HCT116 (cell line): ENCODE data around the gene KIAA1614. TPM values are rescaled to one million over a fixed set of nuclear protein-coding genes. Genes with fewer than 3 reads are reported as not detected.

ENCODE experiments used
- ATAC-seq: fragments of 200-7000 bp; cut with Tn5 transposase; 2 replicates; pipeline ENCODE4 v1.9.1; 2020; ENCODE audit warnings: mild to moderate bottlenecking, moderate library complexity
- BruUV-seq: library from RNA; stranded (reverse); fragments of 400-500 nt; replicated peaks from 2 replicates; lab custom pipeline; 2021; lab: Mats Ljungman, UMichigan
- CTCF ChIA-PET: fragments of 300-600 bp; sonication (Branson Sonifier 250); formaldehyde crosslinking; loops from one replicate; lab custom pipeline; 2021; ENCODE audit warnings: antibody characterized with exemption; lab: Charles Lee
- POLR2A ChIA-PET: fragments of 300-600, 350-600 bp; sonication (Branson Sonifier 250); formaldehyde crosslinking; loops from one replicate; lab custom pipeline; 2021; ENCODE audit warnings: antibody characterized with exemption; lab: Charles Lee
- RAD21 ChIA-PET, 2 experiments: fragments of 300-600 bp; sonication (Branson Sonifier 250); formaldehyde crosslinking; loops; one replicate each; lab custom pipeline; 2023; ENCODE audit warnings: low total read pairs in 2 of 2; ENCODE audit not compliant: uncharacterized antibody in 2 of 2, unreplicated experiment in 2 of 2, low non-redundant PET in 1 of 2; lab: Charles Lee
- DNase-seq: peaks from one replicate; pipeline ENCODE4 v3.0.0-alpha.2; 2010; ENCODE audit warnings: low read depth, low spot score
- H2AFZ ChIP-seq: fragments of 200-600 bp; shearing (Covaris generic), sonication (generic); 2 replicates; pipeline ENCODE4 v1.6.1; 2017; ENCODE audit warnings: low read depth, mixed run types, mixed read lengths, antibody characterized with exemption, low read length; ENCODE audit not compliant: poor library complexity, severe bottlenecking
- H3K27ac ChIP-seq: 2 replicates; pipeline ENCODE4 v1.5.1; 2012; ENCODE audit warnings: low read depth, low read length
- H3K27me3 ChIP-seq: fragments of 200-600 bp; sonication (generic); 2 replicates; pipeline ENCODE4 v1.6.1; 2016; ENCODE audit warnings: mixed run types, low read length, mixed read lengths; ENCODE audit not compliant: insufficient read depth
- H3K36me3 ChIP-seq, 2 experiments: fragments of 200-500 bp in 1 of 2; fragments of 200-600 bp in 1 of 2; sonication (Bioruptor generic) in 1 of 2; sonication (generic) in 1 of 2; 2 replicates each; pipeline versions ENCODE4 v1.5.1 to v1.6.1; 2014 to 2016; ENCODE audit warnings: low read length in 2 of 2, inconsistent platforms in 1 of 2, mixed read lengths in 1 of 2, mixed run types in 1 of 2; ENCODE audit not compliant: insufficient read depth in 2 of 2, control insufficient read depth in 1 of 2
- H3K4me1 ChIP-seq, 2 experiments: fragments of 200-600 bp in 1 of 2; sonication (generic) in 1 of 2; 2 replicates each; pipeline versions ENCODE4 v1.5.1 to v1.6.1; 2012 to 2017; ENCODE audit warnings: low read length in 2 of 2, inconsistent platforms in 1 of 2, mild to moderate bottlenecking in 1 of 2, mixed read lengths in 1 of 2, mixed run types in 1 of 2, moderate library complexity in 1 of 2; ENCODE audit not compliant: insufficient read depth in 2 of 2, control insufficient read depth in 1 of 2
- H3K4me2 ChIP-seq: fragments of 200-600 bp; sonication (generic); 2 replicates; pipeline ENCODE4 v1.6.1; 2017; ENCODE audit warnings: mixed run types, low read length, mixed read lengths
- H3K4me3 ChIP-seq, 2 experiments: fragments of 200-600 bp in 1 of 2; sonication (generic) in 1 of 2; replicated peaks in 1 of 2; 2 replicates each; pipeline ENCODE4 v1.5.1; 2011 to 2016; ENCODE audit warnings: low read length in 2 of 2, control low read depth in 1 of 2, low read depth in 1 of 2, mild to moderate bottlenecking in 1 of 2, mixed read lengths in 1 of 2, mixed run types in 1 of 2
- H3K79me2 ChIP-seq: fragments of 200-600 bp; sonication (generic); 2 replicates; pipeline ENCODE4 v1.6.1; 2017; ENCODE audit warnings: mild to moderate bottlenecking, mixed run types, low read length, moderate library complexity, mixed read lengths; ENCODE audit not compliant: insufficient read depth
- H3K9ac ChIP-seq: fragments of 200-600 bp; sonication (generic); 2 replicates; pipeline ENCODE4 v1.6.1; 2016; ENCODE audit warnings: low read length, mixed read lengths
- H3K9me2 ChIP-seq: fragments of 200-600 bp; sonication (generic), shearing (Covaris generic); 2 replicates; pipeline ENCODE4 v1.6.1; 2017; ENCODE audit warnings: mixed run types, mild to moderate bottlenecking, moderate library complexity; ENCODE audit not compliant: insufficient read depth
- H3K9me3 ChIP-seq, 2 experiments: fragments of 200-500 bp in 1 of 2; fragments of 200-600 bp in 1 of 2; sonication (Bioruptor generic) in 1 of 2; sonication (generic) in 1 of 2; 2 replicates each; pipeline ENCODE4 v1.6.1; 2014 to 2017; ENCODE audit warnings: low read length in 2 of 2, mixed read lengths in 2 of 2, inconsistent platforms in 1 of 2, low read depth in 1 of 2, mild to moderate bottlenecking in 1 of 2, mixed run types in 1 of 2, moderate library complexity in 1 of 2; ENCODE audit not compliant: control insufficient read depth in 1 of 2, insufficient read depth in 1 of 2
- H4K20me1 ChIP-seq: fragments of 200-600 bp; sonication (generic), shearing (Covaris generic); 2 replicates; pipeline ENCODE4 v1.6.1; 2017; ENCODE audit warnings: mixed run types, mild to moderate bottlenecking, moderate library complexity; ENCODE audit not compliant: insufficient read depth
- CBX3 ChIP-seq: IDR thresholded peaks from 2 replicates; pipeline ENCODE4 v1.6.1; 2012; ENCODE audit warnings: low read depth
- CEBPB ChIP-seq: IDR thresholded peaks from 2 replicates; pipeline ENCODE4 v1.6.1; 2012; ENCODE audit warnings: low read depth
- EGR1 ChIP-seq: IDR thresholded peaks from 2 replicates; pipeline ENCODE4 v1.6.1; 2012; ENCODE audit warnings: low read depth
- ELF1 ChIP-seq: IDR thresholded peaks from 2 replicates; pipeline ENCODE4 v1.6.1; 2012; ENCODE audit warnings: low read depth, borderline replicate concordance
- FOSL1 ChIP-seq: IDR thresholded peaks from 2 replicates; pipeline ENCODE4 v1.6.1; 2012; ENCODE audit warnings: low read depth
- POLR2A ChIP-seq: IDR thresholded peaks from 2 replicates; pipeline ENCODE4 v1.7.0; 2011; ENCODE audit warnings: borderline replicate concordance; ENCODE audit not compliant: insufficient read depth, insufficient read length; ENCODE audit errors: extremely low read depth
- POLR2AphosphoS5 ChIP-seq: IDR thresholded peaks from 2 replicates; pipeline ENCODE4 v1.6.1; 2011; ENCODE audit warnings: mild to moderate bottlenecking, low read depth, low read length, moderate library complexity
- RAD21 ChIP-seq: IDR thresholded peaks from 2 replicates; pipeline ENCODE4 v1.6.1; 2012; ENCODE audit warnings: low read depth, mild to moderate bottlenecking
- SIN3A ChIP-seq: IDR thresholded peaks from 2 replicates; pipeline ENCODE4 v1.6.1; 2012; ENCODE audit warnings: low read depth
- SP1 ChIP-seq: IDR thresholded peaks from 2 replicates; pipeline ENCODE4 v1.6.1; 2012; ENCODE audit warnings: low read depth
- SRF ChIP-seq: IDR thresholded peaks from 2 replicates; pipeline ENCODE4 v1.6.1; 2012; ENCODE audit warnings: low read depth
- TCF7L2 ChIP-seq: IDR thresholded peaks from 2 replicates; pipeline ENCODE4 v1.7.0; 2011; ENCODE audit warnings: borderline replicate concordance, inconsistent platforms; ENCODE audit not compliant: insufficient read depth, insufficient read length; ENCODE audit errors: extremely low read depth
- YY1 ChIP-seq: IDR thresholded peaks from 2 replicates; pipeline ENCODE4 v1.6.1; 2011; ENCODE audit warnings: low read length, low read depth, moderate library complexity, mild to moderate bottlenecking; ENCODE audit not compliant: insufficient replicate concordance; ENCODE audit errors: extremely low read depth
- ZFX ChIP-seq: fragments of 450-650 bp; IDR thresholded peaks from 2 replicates; pipeline ENCODE4 v1.6.1; 2017
- ZNF274 ChIP-seq: fragments of 200-500 bp; sonication (Bioruptor generic); IDR thresholded peaks from 2 replicates; pipeline ENCODE4 v1.6.1; 2014; ENCODE audit warnings: mild to moderate bottlenecking, low read depth, low read length, inconsistent platforms
- intact Hi-C: fragments of 100-400 bp; cut with micrococcal nuclease; formaldehyde crosslinking; loops from 2 replicates; pipeline ENCODE4 v1.10.0; 2022
- total RNA-seq: library from RNA; stranded (reverse); gene quantifications from one replicate; pipeline ENCODE4 v1.2.1, GENCODE V29; 2021; ENCODE audit not compliant: unreplicated experiment
- TF ChIP-seq, protein P1 (sequence below), 3 experiments: fragments of 200-600 bp in 1 of 3; sonication (generic) in 1 of 3; IDR thresholded peaks in 2 of 3; conservative IDR thresholded peaks in 1 of 3; 2 replicates each; pipeline ENCODE4 v1.5.1; 2012 to 2017; ENCODE audit warnings: low read depth in 2 of 3, low read length in 2 of 3, antibody characterized with exemption in 1 of 3, borderline replicate concordance in 1 of 3, control low read depth in 1 of 3, mild to moderate bottlenecking in 1 of 3, mixed read lengths in 1 of 3, mixed run types in 1 of 3, moderate library complexity in 1 of 3; ENCODE audit not compliant: insufficient read depth in 1 of 3
- TF ChIP-seq, protein P2 (sequence below): IDR thresholded peaks from 2 replicates; pipeline ENCODE4 v1.6.1; 2012; ENCODE audit warnings: low read depth
- TF ChIP-seq, protein P3 (sequence below): IDR thresholded peaks from 2 replicates; pipeline ENCODE4 v1.6.1; 2012

The KIAA1614 gene
- total RNA-seq, 1 experiment from 2014 or later = 0.25 TPM

DNA sequence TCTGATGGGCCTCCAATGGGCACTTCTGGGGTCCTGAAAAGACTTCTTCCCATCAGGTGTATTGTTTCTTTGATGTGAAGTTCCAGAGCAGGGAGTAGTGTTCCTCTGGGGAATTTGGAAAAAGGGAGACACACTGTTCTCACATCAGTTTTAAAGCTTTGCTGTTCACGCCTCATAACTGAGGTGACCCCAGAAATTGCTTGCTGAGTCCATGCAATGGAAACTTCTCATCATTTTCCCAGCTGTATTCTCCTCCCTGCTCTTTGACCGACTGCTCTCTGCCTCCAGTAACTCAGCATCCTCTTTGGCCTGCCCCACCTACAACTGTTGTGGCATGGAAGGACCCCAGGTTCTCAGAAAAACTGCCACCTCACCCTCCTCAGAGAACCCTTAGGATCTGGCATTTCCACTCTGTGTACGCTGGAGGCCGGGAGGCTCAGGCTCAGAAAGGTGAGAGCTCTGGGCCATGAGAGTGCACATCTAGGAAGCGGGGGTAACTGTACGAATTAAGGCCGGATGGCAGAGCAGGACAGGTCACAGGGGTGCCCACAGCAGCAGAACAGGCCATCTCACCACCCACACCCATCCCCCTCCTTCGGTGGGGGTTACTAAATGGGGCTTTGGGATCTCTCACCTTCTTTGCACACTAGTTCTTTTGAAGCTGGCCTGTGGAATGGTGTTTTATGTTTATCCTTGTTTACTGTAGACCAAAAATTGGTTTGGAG is 58.7 kb downstream of the KIAA1614 start:
- DNase-seq (no peak), ATAC-seq (no peak)
- Histone ChIP-seq H3K9ac (no peak overlapping the region), H3K4me1 (no peaks in the 10 kb centered on the region), H3K27ac (no peak overlapping the region), H3K27me3 (no peaks in the 10 kb centered on the region), H3K36me3 (peaks cover 14 to 15% of the 10 kb centered on the region in 2 experiments; a peak in 3 of 4 replicates), H3K9me2 (no peaks in the 10 kb centered on the region), H2AFZ (no peak overlapping the region), H3K9me3 (no peaks in the 10 kb centered on the region), H3K4me3 (no peak overlapping the region), H3K4me2 (no peak overlapping the region), H4K20me1 (no peaks in the 10 kb centered on the region), H3K79me2 (no peaks in the 10 kb centered on the region; the same call in 1 of the 2 replicates)
- CTCF ChIA-PET = no interaction called here
- RAD21 ChIA-PET = no interaction called here
- intact Hi-C loops = no loop called here
- POLR2A ChIA-PET = no interaction called here
- no peak for TF ChIP-seq SIN3A
- TF ChIP-seq, protein P1, sequence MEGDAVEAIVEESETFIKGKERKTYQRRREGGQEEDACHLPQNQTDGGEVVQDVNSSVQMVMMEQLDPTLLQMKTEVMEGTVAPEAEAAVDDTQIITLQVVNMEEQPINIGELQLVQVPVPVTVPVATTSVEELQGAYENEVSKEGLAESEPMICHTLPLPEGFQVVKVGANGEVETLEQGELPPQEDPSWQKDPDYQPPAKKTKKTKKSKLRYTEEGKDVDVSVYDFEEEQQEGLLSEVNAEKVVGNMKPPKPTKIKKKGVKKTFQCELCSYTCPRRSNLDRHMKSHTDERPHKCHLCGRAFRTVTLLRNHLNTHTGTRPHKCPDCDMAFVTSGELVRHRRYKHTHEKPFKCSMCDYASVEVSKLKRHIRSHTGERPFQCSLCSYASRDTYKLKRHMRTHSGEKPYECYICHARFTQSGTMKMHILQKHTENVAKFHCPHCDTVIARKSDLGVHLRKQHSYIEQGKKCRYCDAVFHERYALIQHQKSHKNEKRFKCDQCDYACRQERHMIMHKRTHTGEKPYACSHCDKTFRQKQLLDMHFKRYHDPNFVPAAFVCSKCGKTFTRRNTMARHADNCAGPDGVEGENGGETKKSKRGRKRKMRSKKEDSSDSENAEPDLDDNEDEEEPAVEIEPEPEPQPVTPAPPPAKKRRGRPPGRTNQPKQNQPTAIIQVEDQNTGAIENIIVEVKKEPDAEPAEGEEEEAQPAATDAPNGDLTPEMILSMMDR (IDR thresholded peaks at IDR 0.05 in 2 of 3, conservative IDR thresholded peaks at IDR 0.05 in 1 of 3; ENCODE audit: borderline replicate concordance in 1 of 3, insufficient read depth in 1 of 3, low read depth in 2 of 3, low read length in 2 of 3) = no peak
- TF ChIP-seq ZFX = no peak
- no peak for TF ChIP-seq YY1
- TF ChIP-seq POLR2AphosphoS5 = no peak
- TF ChIP-seq, protein P2, sequence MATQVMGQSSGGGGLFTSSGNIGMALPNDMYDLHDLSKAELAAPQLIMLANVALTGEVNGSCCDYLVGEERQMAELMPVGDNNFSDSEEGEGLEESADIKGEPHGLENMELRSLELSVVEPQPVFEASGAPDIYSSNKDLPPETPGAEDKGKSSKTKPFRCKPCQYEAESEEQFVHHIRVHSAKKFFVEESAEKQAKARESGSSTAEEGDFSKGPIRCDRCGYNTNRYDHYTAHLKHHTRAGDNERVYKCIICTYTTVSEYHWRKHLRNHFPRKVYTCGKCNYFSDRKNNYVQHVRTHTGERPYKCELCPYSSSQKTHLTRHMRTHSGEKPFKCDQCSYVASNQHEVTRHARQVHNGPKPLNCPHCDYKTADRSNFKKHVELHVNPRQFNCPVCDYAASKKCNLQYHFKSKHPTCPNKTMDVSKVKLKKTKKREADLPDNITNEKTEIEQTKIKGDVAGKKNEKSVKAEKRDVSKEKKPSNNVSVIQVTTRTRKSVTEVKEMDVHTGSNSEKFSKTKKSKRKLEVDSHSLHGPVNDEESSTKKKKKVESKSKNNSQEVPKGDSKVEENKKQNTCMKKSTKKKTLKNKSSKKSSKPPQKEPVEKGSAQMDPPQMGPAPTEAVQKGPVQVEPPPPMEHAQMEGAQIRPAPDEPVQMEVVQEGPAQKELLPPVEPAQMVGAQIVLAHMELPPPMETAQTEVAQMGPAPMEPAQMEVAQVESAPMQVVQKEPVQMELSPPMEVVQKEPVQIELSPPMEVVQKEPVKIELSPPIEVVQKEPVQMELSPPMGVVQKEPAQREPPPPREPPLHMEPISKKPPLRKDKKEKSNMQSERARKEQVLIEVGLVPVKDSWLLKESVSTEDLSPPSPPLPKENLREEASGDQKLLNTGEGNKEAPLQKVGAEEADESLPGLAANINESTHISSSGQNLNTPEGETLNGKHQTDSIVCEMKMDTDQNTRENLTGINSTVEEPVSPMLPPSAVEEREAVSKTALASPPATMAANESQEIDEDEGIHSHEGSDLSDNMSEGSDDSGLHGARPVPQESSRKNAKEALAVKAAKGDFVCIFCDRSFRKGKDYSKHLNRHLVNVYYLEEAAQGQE = no peak
- TF ChIP-seq CEBPB = no peak
- TF ChIP-seq ELF1 = no peak
- no peak for TF ChIP-seq CBX3
- TF ChIP-seq POLR2A = no peak
- TF ChIP-seq, protein P3, sequence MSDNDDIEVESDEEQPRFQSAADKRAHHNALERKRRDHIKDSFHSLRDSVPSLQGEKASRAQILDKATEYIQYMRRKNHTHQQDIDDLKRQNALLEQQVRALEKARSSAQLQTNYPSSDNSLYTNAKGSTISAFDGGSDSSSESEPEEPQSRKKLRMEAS = no peak
- no peak for TF ChIP-seq FOSL1
- TF ChIP-seq SP1 = no peak
- no peak for TF ChIP-seq SRF
- no peak for TF ChIP-seq ZNF274
- TF ChIP-seq TCF7L2 = no peak
- no peak for TF ChIP-seq RAD21
- no peak for TF ChIP-seq EGR1
- no TSS peak for BruUV-seq
